Subcutaneous adipose tissue (tissue), 4 donors: ENCODE data around the gene GPN1. TPM values are rescaled to one million over a fixed set of nuclear protein-coding genes. Genes with fewer than 3 reads are reported as not detected.

Source experiments
- total RNA-seq, 4 donors: library from RNA; depleted of rRNA; stranded (reverse); fragments of >200 nt; gene quantifications; one replicate each; pipeline ENCODE4 v1.1.0, GENCODE V29; 2016
- TF ChIP-seq, protein P1 (sequence below): fragments of 450-650 bp; IDR thresholded peaks from one replicate; pipeline ENCODE4 v1.5.1; 2016; ENCODE audit warnings: low read depth, mild to moderate bottlenecking, control low read depth, antibody characterized with exemption, moderate library complexity

The GPN1 gene
- total RNA-seq, 4 donors from 2014 or later = 19.6 to 32.3 (median 27.6) TPM

DNA sequence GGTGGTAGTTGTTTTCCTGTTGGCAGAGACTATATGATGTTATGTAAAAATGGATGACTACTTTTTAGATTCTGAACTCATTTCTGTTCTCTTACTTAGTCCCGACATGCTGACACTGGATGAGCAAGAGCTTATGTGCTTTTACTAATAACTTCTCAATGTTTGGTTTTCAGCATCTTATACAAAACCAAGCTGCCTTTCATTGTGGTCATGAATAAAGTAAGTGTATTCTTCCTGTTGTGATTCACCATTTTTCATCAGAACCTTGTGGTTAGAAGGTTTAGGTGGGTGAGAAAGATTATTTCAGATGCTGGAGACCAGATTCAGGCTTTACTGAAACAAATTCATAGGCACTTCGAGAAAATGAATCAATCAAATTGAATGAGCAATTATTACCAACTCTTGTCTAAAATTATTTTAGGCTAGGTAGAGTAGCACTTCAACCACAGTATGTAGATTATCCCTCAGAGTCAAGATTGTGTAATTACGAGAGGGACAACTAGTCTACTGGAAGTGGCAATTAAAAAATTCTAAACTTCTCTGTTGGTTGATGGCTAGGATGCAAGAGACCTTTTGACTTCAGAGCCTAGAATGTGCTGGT is 9.3 kb downstream of the GPN1 start:
- TF ChIP-seq, protein P1, sequence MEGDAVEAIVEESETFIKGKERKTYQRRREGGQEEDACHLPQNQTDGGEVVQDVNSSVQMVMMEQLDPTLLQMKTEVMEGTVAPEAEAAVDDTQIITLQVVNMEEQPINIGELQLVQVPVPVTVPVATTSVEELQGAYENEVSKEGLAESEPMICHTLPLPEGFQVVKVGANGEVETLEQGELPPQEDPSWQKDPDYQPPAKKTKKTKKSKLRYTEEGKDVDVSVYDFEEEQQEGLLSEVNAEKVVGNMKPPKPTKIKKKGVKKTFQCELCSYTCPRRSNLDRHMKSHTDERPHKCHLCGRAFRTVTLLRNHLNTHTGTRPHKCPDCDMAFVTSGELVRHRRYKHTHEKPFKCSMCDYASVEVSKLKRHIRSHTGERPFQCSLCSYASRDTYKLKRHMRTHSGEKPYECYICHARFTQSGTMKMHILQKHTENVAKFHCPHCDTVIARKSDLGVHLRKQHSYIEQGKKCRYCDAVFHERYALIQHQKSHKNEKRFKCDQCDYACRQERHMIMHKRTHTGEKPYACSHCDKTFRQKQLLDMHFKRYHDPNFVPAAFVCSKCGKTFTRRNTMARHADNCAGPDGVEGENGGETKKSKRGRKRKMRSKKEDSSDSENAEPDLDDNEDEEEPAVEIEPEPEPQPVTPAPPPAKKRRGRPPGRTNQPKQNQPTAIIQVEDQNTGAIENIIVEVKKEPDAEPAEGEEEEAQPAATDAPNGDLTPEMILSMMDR = no peak

DNA sequence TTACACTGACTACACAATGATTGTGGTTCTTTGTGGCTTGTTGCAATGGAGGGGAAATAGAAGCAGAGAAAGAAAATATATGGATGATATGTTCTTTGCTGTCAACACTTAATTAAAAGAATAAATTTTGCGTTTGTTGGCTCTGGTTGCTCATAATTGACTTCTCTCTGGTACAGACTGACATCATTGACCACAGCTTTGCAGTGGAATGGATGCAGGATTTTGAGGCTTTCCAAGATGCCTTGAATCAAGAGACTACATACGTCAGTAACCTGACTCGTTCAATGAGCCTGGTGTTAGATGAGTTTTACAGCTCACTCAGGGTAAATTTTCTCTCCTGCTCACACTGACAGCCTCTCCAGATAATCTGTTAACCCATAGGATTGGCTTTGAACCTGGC is 9.9 kb downstream of the GPN1 start:
- TF ChIP-seq, protein P1 = no peak

DNA sequence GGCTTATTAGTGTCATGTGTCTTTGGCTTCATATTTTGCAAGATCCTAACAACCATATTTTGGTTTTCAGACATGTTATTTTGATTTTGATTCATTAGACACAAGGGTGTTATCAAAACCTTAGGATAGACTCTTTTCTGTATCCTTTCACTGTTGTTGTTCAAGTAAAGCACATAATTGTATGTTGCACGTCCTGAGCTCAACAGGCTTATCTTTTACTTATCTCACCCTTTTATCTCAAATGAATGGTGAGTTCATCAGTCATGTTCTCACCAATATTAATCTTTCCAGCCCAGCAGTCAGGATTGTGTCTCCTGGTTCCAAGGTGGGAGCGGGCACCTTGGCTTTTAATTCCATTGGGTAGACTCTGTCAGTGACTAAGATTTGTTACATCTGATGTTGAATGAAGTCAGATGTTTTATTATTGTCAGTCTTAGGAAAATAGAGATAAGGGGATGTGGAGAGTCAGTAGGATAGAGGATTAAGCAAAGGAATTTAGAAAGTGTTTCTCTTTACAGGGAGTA is 11.9 kb downstream of the GPN1 start:
- TF ChIP-seq, protein P1 = no peak

DNA sequence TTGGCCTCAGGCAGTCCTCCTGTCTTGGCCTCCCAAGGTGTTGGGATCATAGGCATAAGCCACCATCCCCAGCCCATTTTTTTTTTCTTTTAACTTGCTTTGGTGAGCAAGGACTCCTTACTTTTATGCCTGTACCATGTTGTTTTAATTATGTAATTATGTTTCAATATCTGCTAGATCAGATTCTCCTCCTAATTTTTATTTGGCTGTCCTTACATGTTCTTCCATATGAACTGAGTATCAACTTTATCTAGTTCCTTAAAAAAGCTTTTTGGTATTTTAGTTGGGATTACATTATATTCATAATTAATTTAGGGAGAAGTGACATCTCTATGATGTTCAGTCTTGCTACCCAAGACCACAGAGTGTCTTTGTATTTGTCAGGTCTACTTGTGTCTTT is 16.3 kb downstream of the GPN1 start:
- TF ChIP-seq, protein P1 = no peak

DNA sequence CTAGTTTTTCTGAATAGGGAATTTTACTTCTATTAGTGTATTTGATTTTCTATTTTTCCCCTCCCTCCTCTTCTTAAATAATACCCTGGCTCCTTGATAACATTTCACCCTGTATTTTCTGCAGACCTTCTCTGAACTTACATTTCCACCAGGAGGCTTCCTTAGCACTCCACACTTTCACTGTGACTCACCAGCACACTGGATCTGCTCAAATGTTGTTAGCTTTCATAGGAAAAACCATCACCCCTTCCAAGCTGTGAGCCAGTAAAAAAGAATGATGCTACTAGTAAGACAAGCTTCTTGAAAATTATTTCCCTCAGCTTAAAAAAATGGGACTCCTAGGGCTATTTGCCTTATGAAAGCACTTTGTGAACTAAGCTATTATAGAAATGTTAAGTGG is 18.4 kb downstream of the GPN1 start:
- TF ChIP-seq, protein P1 = no peak

DNA sequence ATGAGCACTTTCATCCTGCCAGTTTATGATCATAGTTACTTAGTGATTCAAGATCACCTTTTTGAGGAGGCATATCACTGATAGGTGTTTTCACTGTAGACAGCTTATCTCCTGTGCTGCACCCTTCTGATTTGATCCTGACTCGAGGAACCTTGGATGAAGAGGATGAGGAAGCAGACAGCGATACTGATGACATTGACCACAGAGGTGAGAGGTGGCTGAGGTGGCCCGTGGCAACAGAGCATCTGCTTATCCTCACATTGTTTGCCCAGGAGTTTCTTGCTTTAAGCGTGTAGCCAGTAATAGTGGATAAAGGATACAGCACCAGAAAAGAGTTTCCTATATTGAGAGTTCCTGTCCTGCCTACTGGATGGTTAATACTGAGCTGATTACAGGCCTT is 18.9 kb downstream of the GPN1 start:
- TF ChIP-seq, protein P1 = no peak

DNA sequence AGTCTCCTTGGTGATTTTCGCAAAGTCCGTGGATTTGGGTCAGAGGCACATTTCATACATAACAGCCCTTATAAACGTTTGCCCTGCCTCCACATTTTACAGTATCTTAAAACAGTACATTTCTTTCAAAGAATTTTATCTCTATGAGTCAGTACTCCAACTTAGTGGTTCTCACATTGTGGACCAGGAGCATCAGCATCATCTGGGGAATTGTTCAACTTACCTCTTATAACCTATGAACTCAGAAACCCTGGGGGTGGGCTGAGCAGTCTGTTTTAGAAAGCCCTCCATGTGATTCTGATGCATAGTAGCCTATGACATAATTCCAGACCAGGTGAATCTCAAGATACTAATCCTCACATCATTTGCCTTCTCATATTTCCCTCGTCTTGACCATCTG is 22.2 kb downstream of the GPN1 start:
- TF ChIP-seq, protein P1 = no peak
